ENCODE data around the gene SERPING1. TPM values are rescaled to one million over a fixed set of nuclear protein-coding genes. Genes with fewer than 3 reads are reported as not detected.

SERPING1 gene
- total and polyA plus RNA-seq, 2 donors from 2014 or later: 361 to 785 TPM

GRCh38 chr11:57632116-57632515 is 34.6 kb downstream of the SERPING1 start:
- Histone ChIP-seq H3K9me3 (ENCODE audit: control insufficient read depth in 2 of 3, insufficient read depth in 1 of 3, low read length in 3 of 3) (no peaks in the 10 kb centered on the region), H3K27ac (ENCODE audit: low read depth in 2 of 2, low read length in 2 of 2) (no peak overlapping the region), H3K4me1 (ENCODE audit: control insufficient read depth in 2 of 3, insufficient read depth in 2 of 3, low read depth in 1 of 3, low read length in 3 of 3) (no peaks in the 10 kb centered on the region), H3K36me3 (ENCODE audit: control insufficient read depth in 2 of 3, insufficient read depth in 3 of 3, low read length in 3 of 3) (no peaks in the 10 kb centered on the region), H3K9ac (ENCODE audit: low read length in 3 of 3) (no peak overlapping the region), H3K4me3 (ENCODE audit: low read length in 3 of 3) (no peak overlapping the region), H3K27me3 (ENCODE audit: control insufficient read depth, insufficient read depth, low read length) (no peaks in the 10 kb centered on the region)
- no peak for TF ChIP-seq CTCF (IDR thresholded peaks at IDR 0.05; ENCODE audit: borderline replicate concordance, extremely low read depth, insufficient read depth)
- FAIRE-seq (no peak), DNase-seq (no peak)
- intact Hi-C loops (cut with DNase I): no loop called here

- Histone ChIP-seq H3K4me1 (ENCODE audit: control insufficient read depth in 2 of 3, insufficient read depth in 2 of 3, low read depth in 1 of 3, low read length in 3 of 3) (peaks cover 0 to 6% (median 0%) of the 10 kb centered on the region in 3 donors), H3K36me3 (ENCODE audit: control insufficient read depth in 2 of 3, insufficient read depth in 3 of 3, low read length in 3 of 3) (no peaks in the 10 kb centered on the region), H3K27ac (ENCODE audit: low read depth in 2 of 2, low read length in 2 of 2) (no peak overlapping the region), H3K9me3 (ENCODE audit: control insufficient read depth in 2 of 3, insufficient read depth in 1 of 3, low read length in 3 of 3) (no peaks in the 10 kb centered on the region), H3K4me3 (ENCODE audit: low read length in 3 of 3) (no peak overlapping the region), H3K27me3 (ENCODE audit: control insufficient read depth, insufficient read depth, low read length) (no peaks in the 10 kb centered on the region), H3K9ac (ENCODE audit: low read length in 3 of 3) (no peak overlapping the region)
- FAIRE-seq: no peak
- intact Hi-C loops (cut with DNase I): no loop called here
- TF ChIP-seq CTCF (IDR thresholded peaks at IDR 0.05; ENCODE audit: borderline replicate concordance, extremely low read depth, insufficient read depth): no peak
- no peak for DNase-seq
Observed at GRCh38 chr11:57633394-57634070, 36.0 kb downstream of the SERPING1 start.

GRCh38 chr11:57634311-57634710 is 36.8 kb downstream of the SERPING1 start:
- Histone ChIP-seq H3K9ac (ENCODE audit: low read length in 3 of 3) (no peak overlapping the region), H3K9me3 (ENCODE audit: control insufficient read depth in 2 of 3, insufficient read depth in 1 of 3, low read length in 3 of 3) (no peaks in the 10 kb centered on the region), H3K4me3 (ENCODE audit: low read length in 3 of 3) (no peak overlapping the region), H3K36me3 (ENCODE audit: control insufficient read depth in 2 of 3, insufficient read depth in 3 of 3, low read length in 3 of 3) (no peaks in the 10 kb centered on the region), H3K27ac (ENCODE audit: low read depth in 2 of 2, low read length in 2 of 2) (no peak overlapping the region), H3K4me1 (ENCODE audit: control insufficient read depth in 2 of 3, insufficient read depth in 2 of 3, low read depth in 1 of 3, low read length in 3 of 3) (peaks cover 0 to 8% (median 0%) of the 10 kb centered on the region in 3 donors), H3K27me3 (ENCODE audit: control insufficient read depth, insufficient read depth, low read length) (no peaks in the 10 kb centered on the region)
- intact Hi-C loops (cut with DNase I): no loop called here
- no peak for FAIRE-seq
- no peak for DNase-seq
- TF ChIP-seq CTCF (IDR thresholded peaks at IDR 0.05; ENCODE audit: borderline replicate concordance, extremely low read depth, insufficient read depth): no peak

GRCh38 chr11:57635246-57635645 is 37.8 kb downstream of the SERPING1 start:
- Histone ChIP-seq H3K4me3 (ENCODE audit: low read length in 3 of 3) (no peak overlapping the region), H3K27ac (ENCODE audit: low read depth in 2 of 2, low read length in 2 of 2) (no peak overlapping the region), H3K36me3 (ENCODE audit: control insufficient read depth in 2 of 3, insufficient read depth in 3 of 3, low read length in 3 of 3) (no peaks in the 10 kb centered on the region), H3K27me3 (ENCODE audit: control insufficient read depth, insufficient read depth, low read length) (no peaks in the 10 kb centered on the region), H3K4me1 (ENCODE audit: control insufficient read depth in 2 of 3, insufficient read depth in 2 of 3, low read depth in 1 of 3, low read length in 3 of 3) (peaks cover 0 to 12% (median 0%) of the 10 kb centered on the region in 3 donors), H3K9ac (ENCODE audit: low read length in 3 of 3) (no peak overlapping the region), H3K9me3 (ENCODE audit: control insufficient read depth in 2 of 3, insufficient read depth in 1 of 3, low read length in 3 of 3) (no peaks in the 10 kb centered on the region)
- no peak for DNase-seq
- intact Hi-C loops (cut with DNase I): no loop called here
- TF ChIP-seq CTCF (IDR thresholded peaks at IDR 0.05; ENCODE audit: borderline replicate concordance, extremely low read depth, insufficient read depth): no peak
- no peak for FAIRE-seq
